Prostate gland (tissue), 2 donors: ENCODE results near the gene ANKRD9.

Source experiments
- CTCF ChIP-seq, 4 experiments: fragments of 200-600 bp in 2 of 4; fragments of 450-650 bp in 2 of 4; sonication (generic) in 2 of 4; IDR thresholded peaks; 1 replicate in 3 of 4; 2 replicates in 1 of 4; pipeline ENCODE4 v1.5.1; 2016 to 2019; ENCODE audit warnings: antibody characterized with exemption in 4 of 4, mild to moderate bottlenecking in 2 of 4, moderate library complexity in 2 of 4
- POLR2A ChIP-seq: fragments of 450-650 bp; IDR thresholded peaks from one replicate; pipeline ENCODE4 v1.6.1; 2016; ENCODE audit warnings: antibody characterized with exemption, mild to moderate bottlenecking
- POLR2AphosphoS5 ChIP-seq: sonication (generic); formaldehyde crosslinking; IDR thresholded peaks from one replicate; pipeline ENCODE4 v1.6.1; 2017; ENCODE audit warnings: antibody characterized with exemption

- TF ChIP-seq CTCF (IDR thresholded peaks at IDR 0.05) (no peak), POLR2A (no peak), POLR2AphosphoS5 (no peak)
Measured at GRCh38 chr14:102537981-102538601, 28.5 kb upstream of the ANKRD9 start.
